SK-N-SH (cell line): ENCODE data around the gene FAM229B.

Experiments
- EP300 ChIP-seq, 2 experiments: IDR thresholded peaks; 2 replicates each; pipeline versions ENCODE4 v1.4.0 to v1.6.1; 2012; ENCODE audit warnings: borderline replicate concordance in 1 of 2, low read depth in 1 of 2, low read length in 1 of 2
- EZH2phosphoT487 ChIP-seq: fragments of 200-600 bp; sonication (generic); IDR thresholded peaks from 2 replicates; pipeline ENCODE4 v1.6.1; 2017; ENCODE audit warnings: low read depth, mixed run types, mild to moderate bottlenecking, antibody characterized with exemption, moderate library complexity, borderline replicate concordance
- GATA2 ChIP-seq: sonication (generic); formaldehyde crosslinking; IDR thresholded peaks from 2 replicates; pipeline ENCODE4 v1.5.0; 2020; ENCODE audit warnings: mild to moderate bottlenecking, missing genetic modification reagents
- NRF1 ChIP-seq: IDR thresholded peaks from 2 replicates; pipeline ENCODE4 v1.6.1; 2012; ENCODE audit warnings: low read depth, mild to moderate bottlenecking, low read length
- POLR2AphosphoS5 ChIP-seq: IDR thresholded peaks from 2 replicates; pipeline ENCODE4 v1.6.1; 2012; ENCODE audit warnings: low read depth, low read length
- RAD21 ChIP-seq: IDR thresholded peaks from 2 replicates; pipeline ENCODE4 v1.6.1; 2012; ENCODE audit warnings: mild to moderate bottlenecking, low read length
- SIN3A ChIP-seq: IDR thresholded peaks from 2 replicates; pipeline ENCODE4 v1.6.1; 2012; ENCODE audit warnings: low read depth, mild to moderate bottlenecking, low read length, moderate library complexity, borderline replicate concordance
- TF ChIP-seq, protein P1 (sequence below): fragments of 200-600 bp; sonication (generic); IDR thresholded peaks from 2 replicates; pipeline ENCODE4 v1.6.1; 2017; ENCODE audit warnings: antibody characterized with exemption, mild to moderate bottlenecking, moderate library complexity
- TF ChIP-seq, protein P2 (sequence below): IDR thresholded peaks from 2 replicates; pipeline ENCODE4 v1.6.1; 2012; ENCODE audit warnings: mild to moderate bottlenecking, low read depth, low read length, moderate library complexity
- TF ChIP-seq, protein P3 (sequence below): IDR thresholded peaks from 2 replicates; pipeline ENCODE4 v1.4.0; 2012; ENCODE audit warnings: low read depth, borderline replicate concordance
- TF ChIP-seq, protein P4 (sequence below): fragments of 150-350 bp; IDR thresholded peaks from 2 replicates; pipeline ENCODE4 v1.6.1; 2016; ENCODE audit warnings: mild to moderate bottlenecking, low read depth, low read length
- TF ChIP-seq, protein P5 (sequence below): IDR thresholded peaks from 2 replicates; pipeline ENCODE4 v1.4.0; 2012; ENCODE audit warnings: low read depth
- TF ChIP-seq, protein P6 (sequence below): IDR thresholded peaks from 2 replicates; pipeline ENCODE4; 2012
- TF ChIP-seq, protein P7 (sequence below): fragments of 150-350 bp; IDR thresholded peaks from 2 replicates; pipeline ENCODE4 v1.6.1; 2017; ENCODE audit warnings: antibody characterized with exemption, low read length, low read depth, borderline replicate concordance

DNA sequence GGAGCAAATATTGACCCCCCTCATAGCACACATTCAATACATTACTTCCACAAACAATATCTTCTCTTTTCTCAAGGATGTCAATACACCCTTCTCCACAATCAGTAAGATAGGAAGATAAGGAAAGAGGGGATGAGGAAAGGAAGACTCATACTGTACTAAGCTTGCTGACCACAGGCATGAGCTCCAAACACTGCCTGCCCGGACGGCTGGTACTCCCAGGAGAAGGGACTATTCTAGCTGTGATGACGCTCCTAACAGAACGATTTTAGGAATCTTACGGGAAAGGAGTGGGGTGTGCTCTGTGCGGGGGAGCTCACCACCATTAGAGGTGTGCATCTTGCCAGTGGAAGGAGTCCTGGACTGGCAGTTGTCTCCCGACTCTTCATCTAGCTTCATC, 37.4 kb upstream of the FAM229B start:
- TF ChIP-seq, protein P1, sequence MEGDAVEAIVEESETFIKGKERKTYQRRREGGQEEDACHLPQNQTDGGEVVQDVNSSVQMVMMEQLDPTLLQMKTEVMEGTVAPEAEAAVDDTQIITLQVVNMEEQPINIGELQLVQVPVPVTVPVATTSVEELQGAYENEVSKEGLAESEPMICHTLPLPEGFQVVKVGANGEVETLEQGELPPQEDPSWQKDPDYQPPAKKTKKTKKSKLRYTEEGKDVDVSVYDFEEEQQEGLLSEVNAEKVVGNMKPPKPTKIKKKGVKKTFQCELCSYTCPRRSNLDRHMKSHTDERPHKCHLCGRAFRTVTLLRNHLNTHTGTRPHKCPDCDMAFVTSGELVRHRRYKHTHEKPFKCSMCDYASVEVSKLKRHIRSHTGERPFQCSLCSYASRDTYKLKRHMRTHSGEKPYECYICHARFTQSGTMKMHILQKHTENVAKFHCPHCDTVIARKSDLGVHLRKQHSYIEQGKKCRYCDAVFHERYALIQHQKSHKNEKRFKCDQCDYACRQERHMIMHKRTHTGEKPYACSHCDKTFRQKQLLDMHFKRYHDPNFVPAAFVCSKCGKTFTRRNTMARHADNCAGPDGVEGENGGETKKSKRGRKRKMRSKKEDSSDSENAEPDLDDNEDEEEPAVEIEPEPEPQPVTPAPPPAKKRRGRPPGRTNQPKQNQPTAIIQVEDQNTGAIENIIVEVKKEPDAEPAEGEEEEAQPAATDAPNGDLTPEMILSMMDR, result no peak
- no peak for TF ChIP-seq EP300 (IDR thresholded peaks at IDR 0.05; ENCODE audit: borderline replicate concordance in 1 of 2, low read depth in 1 of 2, low read length in 1 of 2)
- TF ChIP-seq EZH2phosphoT487, result no peak
- TF ChIP-seq POLR2AphosphoS5, result no peak
- TF ChIP-seq, protein P2, sequence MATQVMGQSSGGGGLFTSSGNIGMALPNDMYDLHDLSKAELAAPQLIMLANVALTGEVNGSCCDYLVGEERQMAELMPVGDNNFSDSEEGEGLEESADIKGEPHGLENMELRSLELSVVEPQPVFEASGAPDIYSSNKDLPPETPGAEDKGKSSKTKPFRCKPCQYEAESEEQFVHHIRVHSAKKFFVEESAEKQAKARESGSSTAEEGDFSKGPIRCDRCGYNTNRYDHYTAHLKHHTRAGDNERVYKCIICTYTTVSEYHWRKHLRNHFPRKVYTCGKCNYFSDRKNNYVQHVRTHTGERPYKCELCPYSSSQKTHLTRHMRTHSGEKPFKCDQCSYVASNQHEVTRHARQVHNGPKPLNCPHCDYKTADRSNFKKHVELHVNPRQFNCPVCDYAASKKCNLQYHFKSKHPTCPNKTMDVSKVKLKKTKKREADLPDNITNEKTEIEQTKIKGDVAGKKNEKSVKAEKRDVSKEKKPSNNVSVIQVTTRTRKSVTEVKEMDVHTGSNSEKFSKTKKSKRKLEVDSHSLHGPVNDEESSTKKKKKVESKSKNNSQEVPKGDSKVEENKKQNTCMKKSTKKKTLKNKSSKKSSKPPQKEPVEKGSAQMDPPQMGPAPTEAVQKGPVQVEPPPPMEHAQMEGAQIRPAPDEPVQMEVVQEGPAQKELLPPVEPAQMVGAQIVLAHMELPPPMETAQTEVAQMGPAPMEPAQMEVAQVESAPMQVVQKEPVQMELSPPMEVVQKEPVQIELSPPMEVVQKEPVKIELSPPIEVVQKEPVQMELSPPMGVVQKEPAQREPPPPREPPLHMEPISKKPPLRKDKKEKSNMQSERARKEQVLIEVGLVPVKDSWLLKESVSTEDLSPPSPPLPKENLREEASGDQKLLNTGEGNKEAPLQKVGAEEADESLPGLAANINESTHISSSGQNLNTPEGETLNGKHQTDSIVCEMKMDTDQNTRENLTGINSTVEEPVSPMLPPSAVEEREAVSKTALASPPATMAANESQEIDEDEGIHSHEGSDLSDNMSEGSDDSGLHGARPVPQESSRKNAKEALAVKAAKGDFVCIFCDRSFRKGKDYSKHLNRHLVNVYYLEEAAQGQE, result no peak
- TF ChIP-seq, protein P3, sequence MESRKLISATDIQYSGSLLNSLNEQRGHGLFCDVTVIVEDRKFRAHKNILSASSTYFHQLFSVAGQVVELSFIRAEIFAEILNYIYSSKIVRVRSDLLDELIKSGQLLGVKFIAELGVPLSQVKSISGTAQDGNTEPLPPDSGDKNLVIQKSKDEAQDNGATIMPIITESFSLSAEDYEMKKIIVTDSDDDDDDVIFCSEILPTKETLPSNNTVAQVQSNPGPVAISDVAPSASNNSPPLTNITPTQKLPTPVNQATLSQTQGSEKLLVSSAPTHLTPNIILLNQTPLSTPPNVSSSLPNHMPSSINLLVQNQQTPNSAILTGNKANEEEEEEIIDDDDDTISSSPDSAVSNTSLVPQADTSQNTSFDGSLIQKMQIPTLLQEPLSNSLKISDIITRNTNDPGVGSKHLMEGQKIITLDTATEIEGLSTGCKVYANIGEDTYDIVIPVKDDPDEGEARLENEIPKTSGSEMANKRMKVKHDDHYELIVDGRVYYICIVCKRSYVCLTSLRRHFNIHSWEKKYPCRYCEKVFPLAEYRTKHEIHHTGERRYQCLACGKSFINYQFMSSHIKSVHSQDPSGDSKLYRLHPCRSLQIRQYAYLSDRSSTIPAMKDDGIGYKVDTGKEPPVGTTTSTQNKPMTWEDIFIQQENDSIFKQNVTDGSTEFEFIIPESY, result no peak
- no peak for TF ChIP-seq RAD21
- TF ChIP-seq SIN3A, result no peak
- no peak for TF ChIP-seq NRF1
- TF ChIP-seq, protein P4, sequence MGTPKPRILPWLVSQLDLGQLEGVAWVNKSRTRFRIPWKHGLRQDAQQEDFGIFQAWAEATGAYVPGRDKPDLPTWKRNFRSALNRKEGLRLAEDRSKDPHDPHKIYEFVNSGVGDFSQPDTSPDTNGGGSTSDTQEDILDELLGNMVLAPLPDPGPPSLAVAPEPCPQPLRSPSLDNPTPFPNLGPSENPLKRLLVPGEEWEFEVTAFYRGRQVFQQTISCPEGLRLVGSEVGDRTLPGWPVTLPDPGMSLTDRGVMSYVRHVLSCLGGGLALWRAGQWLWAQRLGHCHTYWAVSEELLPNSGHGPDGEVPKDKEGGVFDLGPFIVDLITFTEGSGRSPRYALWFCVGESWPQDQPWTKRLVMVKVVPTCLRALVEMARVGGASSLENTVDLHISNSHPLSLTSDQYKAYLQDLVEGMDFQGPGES, result no peak
- no peak for TF ChIP-seq GATA2 (CRISPR knock-in tag)
- TF ChIP-seq, protein P5, sequence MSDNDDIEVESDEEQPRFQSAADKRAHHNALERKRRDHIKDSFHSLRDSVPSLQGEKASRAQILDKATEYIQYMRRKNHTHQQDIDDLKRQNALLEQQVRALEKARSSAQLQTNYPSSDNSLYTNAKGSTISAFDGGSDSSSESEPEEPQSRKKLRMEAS, result no peak
- TF ChIP-seq, protein P6, sequence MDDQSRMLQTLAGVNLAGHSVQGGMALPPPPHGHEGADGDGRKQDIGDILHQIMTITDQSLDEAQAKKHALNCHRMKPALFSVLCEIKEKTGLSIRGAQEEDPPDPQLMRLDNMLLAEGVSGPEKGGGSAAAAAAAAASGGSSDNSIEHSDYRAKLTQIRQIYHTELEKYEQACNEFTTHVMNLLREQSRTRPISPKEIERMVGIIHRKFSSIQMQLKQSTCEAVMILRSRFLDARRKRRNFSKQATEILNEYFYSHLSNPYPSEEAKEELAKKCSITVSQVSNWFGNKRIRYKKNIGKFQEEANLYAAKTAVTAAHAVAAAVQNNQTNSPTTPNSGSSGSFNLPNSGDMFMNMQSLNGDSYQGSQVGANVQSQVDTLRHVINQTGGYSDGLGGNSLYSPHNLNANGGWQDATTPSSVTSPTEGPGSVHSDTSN, result no peak
- TF ChIP-seq, protein P7, sequence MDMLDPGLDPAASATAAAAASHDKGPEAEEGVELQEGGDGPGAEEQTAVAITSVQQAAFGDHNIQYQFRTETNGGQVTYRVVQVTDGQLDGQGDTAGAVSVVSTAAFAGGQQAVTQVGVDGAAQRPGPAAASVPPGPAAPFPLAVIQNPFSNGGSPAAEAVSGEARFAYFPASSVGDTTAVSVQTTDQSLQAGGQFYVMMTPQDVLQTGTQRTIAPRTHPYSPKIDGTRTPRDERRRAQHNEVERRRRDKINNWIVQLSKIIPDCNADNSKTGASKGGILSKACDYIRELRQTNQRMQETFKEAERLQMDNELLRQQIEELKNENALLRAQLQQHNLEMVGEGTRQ, result no peak
